Medulla oblongata (tissue), 1 donor: ENCODE data around the gene PRDM11.
"Not testable (repeated sequence)": the region's sequence is repeated elsewhere in the genome, so short reads cannot be mapped to it uniquely, and the experiment has no call there.

Experiments
- DNase-seq: peaks from one replicate; pipeline ENCODE4 v3.0.0-alpha.2; 2015; ENCODE audit errors: extremely low spot score

PRDM11 gene

DNA sequence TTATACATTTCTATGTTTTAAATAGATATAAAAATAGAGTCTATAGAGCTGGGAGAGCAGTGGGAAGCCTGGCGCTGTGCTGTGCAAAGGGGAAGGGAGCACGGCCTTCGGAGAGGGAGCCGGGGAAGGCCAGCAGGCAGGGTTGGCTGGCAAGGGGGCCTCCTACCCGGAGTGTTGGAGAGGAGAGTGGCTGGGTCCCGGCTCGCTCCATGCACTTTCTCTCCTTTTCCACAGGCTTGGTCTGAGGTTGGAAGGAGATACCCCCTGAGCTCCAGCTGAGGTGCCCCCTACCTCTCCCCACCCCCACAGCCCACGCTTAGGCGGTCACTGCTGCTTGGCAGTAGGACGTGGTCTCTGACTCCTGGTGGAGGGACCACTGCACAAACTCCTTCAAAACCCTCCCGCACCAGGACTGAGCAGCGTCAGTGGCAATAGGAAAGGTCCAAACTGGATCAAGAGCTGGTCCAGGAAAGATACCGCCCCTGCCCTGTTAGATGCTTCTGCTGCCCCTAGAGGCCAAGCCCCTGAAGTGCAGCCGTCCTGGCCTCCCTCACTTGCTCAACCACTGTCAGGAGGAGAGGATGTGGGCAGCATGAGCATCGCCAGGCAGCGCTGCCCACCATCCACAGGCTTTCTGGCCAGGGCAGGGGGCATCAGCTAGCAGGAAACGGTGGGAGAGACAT is 86.8 kb downstream of the PRDM11 start:
- DNase-seq, result peak; percentile 38

DNA sequence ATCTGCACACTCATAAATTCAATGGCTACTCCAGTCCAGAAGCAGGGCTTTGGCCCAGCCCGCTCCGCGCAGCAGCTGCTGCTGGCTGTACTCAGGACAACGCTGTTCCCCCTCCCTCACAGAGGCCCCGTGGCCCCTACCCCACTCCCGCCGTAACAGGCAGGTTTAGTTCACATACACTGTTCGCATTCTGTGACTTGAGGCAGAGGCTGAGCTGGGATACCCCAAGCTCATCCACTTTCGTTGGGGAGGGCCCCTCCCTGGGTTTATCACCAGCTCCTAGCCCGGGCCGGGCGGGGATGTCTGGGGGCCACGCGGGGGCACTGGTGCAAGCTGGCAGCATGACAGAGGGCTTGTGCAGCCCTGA is 87.3 kb downstream of the PRDM11 start:
- DNase-seq, result no peak

DNA sequence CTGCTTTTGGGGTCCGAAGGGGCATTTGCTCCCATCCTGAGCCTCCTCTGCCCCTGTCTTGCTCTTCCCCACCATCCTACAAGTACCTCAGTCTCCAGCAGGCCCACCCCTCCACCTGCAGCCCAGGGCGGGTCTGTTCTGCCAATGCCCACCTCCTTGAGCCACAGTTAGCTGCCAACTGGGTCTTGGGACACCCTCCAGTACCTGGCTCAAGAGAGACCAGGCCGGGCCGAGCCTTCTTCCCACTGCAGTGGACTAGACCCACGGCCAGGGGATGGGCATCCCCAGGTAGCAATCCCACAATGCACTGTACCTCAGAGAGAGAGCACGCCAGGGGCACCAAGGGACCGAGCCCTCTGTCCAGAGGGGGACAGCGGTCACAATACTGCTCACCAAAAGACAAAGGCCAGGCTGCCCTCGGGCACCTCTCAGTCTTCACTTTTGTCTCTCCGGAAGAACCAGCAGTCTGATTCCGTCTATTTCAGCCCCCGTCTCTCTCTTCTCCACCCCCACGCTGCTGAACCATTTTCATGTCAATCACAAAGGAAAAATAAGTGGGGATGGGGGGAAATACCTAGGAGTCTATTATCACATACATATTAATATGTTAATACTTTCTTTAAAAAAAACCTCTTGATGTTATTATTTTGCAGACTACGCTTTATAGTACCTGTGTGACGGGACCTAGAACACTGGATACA is 88.0 kb downstream of the PRDM11 start:
- DNase-seq, result no peak

DNA sequence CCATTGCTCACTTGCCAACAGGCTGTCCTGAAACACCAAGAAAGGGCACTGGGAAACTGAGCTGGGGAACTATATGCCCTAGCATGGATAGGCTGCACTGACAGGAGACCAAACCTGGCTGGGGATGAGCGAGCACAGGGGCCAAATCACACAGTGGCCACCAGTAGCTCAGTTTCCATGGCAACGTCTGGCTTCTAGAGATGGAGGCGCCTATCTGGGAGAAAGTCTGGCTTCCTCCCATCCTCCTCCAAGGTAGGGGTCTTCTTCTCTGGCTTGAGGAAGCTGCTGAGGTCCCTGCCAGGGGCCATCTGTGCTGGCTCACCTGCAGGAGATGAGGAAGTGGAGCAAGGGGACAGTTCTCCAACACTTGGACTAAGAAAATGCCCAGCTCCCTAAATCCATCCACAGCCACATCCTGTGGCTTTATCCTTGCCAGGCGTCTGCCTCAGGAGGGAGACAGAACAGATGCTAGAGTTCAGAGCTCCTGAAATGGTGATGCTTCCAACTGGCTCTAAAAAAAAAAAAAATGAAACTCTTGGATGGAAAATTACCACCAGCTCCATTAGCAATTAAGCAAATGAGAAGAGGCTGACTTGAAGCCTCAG is 91.4 kb downstream of the PRDM11 start:
- DNase-seq, result no peak

DNA sequence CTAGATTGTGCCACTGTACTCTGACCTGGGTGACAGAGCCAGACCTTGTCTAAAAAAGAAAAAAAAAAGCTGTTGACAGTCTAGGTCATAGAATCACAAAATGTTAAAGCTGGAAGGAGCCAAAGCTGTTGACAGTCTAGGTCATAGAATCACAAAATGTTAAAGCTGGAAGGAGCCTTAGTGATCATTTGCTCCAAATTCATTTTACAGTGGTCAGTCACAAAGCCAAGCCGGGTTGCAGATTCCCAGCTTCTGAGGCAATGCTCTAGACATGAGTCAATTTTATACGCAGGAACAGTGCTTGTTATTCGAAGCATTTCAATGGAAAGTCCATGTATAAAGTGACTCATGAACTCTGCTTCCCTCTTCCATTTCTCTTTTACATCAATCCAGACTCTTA is 92.3 kb downstream of the PRDM11 start:
- no peak for DNase-seq

DNA sequence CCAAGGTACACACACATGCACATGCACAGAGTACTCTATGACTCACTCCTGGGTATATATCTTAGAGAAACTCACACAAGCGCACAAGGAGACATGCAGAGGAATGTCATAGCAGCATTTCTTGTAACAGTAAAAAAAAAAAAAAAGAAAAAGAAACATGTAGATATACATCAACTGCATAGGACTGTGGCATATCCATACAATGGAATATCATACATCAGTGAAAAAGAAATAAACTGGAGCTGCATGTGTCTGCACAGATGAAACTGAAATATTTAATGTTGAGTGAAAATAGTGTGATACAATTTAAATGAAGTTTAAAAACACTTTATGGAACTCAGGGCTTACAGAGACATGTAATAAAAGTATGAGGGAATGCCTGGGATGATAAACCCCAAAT is 93.3 kb downstream of the PRDM11 start:
- DNase-seq, result no peak

DNA sequence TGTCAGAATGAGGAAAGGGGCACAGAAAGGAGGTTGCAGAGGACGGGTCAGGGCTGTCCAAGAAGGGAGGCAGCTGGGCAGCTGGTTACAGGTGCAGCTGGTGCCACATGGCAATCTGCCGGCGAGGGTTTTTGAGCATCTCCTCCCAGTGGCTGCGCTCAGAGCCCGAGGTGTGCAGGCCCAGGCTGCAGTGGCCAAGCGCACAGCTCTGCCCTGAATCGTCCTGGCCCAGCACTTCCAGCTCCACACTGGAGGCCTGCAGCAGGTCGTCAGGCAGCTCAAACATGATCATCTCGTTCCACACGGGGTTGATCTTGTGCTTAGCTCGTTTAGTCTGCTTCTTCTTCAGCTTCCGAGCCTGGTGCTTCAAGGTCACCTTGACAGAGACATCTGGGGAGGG is 97.5 kb downstream of the PRDM11 start:
- no peak for DNase-seq

DNA sequence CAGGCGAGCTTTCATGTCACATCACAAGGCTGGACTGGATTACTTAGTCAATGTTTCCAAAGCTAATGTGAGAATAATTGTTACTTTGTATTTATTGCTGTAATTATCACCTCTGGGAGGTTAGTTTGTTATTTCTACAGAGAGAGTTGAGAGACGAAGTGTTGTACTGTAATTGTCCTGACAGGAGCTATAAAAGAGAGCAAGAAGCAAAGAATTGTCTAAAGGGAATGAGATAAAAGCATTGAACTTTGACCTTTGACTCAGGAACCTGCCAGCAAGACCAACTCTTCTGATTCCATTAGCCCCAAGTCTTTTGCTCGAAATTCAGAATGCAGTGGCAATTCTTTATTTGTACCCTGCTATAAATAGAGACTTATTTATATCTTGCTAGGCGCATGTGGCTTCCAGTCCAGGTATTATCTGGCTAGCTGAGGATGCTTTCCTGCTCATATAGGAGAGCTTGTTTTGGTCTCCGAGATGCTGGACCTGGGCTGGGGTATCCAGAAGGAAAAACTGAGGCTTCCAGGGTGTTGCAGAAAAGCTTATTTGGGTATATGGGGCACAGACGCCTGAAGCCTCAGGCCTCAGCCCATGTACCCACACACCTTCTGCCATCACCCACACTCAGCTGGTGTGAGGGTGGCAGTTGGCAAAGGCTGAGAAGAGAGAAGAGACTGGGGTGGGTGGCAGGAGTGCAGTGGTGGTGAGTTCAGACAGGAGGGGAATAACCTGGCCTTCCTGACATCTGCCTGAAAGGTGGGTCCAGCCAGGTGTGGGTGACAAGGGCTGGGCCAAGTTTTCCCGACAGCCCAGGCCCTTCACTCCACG is 99.0 kb downstream of the PRDM11 start:
- DNase-seq, result no peak

DNA sequence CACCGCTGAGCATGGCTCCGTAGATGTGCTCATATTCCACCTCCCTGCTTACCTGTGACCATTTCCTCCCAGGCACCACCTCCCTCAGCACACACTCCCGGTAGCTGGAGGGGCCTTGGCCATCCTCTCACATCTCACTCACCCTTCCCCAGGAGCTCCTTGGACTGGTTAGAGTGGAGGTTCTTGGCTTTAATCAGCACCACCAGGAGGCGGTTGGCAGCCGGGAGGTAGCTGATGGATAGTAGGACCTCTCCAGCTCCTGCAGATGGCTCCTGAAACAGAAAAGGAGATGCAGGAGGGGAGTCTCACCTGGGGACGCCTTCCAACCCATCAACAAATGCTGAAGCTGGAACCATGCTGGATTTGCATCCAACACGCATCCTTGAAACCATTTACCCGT is 99.8 kb downstream of the PRDM11 start:
- DNase-seq, result no peak

DNA sequence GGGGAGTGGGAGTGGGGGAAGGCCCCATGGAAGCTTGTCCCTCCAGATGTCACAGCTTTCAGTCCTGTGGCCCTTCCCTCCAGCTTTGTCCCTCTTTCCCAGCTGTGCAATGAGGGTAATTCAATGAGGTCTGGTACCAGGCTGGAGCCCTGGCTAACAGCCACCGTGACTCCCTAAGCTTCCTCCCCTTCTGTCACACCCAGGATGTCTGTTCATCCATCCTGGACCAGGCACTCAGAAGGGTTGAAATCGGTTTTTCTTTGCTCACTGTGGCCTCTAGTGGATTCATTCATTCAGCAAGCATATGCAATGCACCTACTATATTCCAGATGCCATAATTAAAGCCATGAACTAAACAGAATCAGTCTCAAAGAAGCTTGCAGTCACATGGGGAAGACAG is 101.0 kb downstream of the PRDM11 start:
- no peak for DNase-seq

DNA sequence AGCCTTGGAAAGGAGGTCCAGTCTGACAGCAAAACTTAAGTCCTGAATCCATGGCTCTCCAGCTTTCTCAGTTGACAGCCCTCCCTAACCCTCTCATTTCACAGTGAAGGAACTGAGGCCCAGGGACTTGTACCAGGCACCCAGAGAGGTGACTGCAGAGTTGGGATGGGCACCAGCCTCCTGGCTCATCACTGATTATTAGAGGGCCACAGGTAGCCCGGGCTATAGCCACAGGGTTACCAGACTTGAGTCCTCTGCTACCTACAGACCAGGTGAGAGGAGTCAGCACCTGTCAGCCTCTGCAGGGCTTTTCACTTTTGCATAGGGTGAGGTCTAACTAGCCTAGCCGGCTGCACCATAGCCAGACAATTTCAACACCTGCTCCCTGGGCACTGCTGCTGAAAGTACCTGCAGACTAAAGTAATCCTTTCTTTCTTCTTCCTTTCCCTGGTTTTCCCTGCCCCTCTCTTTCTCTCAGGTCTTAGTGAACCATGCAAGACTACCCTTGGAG is 102.1 kb downstream of the PRDM11 start:
- no peak for DNase-seq

DNA sequence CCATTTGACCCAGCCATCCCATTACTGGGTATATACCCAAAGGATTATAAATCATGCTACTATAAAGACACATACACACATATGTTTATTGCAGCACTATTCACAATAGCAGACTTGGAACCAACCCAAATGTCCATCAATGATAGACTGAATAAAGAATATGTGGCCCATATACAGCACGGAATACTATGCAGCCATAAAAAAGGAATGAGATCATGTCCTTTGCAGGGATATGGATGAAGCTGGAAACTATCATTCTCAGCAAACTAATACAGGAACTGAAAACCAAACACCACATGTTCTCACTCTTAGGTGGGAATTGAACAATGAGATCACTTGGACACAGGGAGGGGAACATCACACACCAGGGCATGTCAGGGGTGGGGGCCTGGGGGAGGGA is 102.9 kb downstream of the PRDM11 start:
- not testable (repeated sequence) for DNase-seq

DNA sequence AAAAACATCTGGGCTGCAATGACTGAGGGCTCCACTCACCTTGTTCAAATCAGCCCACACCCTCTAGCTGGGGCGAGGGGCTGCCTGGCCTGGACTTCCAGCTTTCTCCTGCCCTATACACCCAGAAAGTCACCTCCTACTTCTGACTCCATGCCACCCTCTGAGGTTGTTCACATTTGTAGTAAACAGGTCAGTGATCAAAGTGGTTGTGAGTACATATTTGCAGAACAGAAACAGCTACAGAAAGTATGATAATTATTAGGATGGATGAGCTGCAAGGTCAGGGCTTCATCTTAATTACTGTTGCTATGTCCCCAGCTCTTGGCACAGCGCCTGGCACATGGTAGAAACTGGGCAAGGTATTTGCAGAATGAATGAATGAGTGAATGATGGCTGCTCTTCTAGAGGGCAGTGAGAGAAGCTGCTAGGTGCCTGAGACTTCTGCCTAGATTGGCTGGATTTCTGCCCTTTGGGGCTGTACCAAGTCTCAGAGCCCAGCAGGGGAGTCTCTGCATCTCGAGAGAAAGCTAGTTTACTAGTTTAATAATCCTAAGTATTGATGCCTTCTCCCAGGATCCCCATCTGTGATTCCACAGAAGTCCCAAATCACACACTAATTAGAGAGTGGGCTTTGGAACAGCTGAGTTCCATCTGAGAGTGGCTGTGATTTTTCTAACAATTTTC is 103.7 kb downstream of the PRDM11 start:
- DNase-seq, result no peak

DNA sequence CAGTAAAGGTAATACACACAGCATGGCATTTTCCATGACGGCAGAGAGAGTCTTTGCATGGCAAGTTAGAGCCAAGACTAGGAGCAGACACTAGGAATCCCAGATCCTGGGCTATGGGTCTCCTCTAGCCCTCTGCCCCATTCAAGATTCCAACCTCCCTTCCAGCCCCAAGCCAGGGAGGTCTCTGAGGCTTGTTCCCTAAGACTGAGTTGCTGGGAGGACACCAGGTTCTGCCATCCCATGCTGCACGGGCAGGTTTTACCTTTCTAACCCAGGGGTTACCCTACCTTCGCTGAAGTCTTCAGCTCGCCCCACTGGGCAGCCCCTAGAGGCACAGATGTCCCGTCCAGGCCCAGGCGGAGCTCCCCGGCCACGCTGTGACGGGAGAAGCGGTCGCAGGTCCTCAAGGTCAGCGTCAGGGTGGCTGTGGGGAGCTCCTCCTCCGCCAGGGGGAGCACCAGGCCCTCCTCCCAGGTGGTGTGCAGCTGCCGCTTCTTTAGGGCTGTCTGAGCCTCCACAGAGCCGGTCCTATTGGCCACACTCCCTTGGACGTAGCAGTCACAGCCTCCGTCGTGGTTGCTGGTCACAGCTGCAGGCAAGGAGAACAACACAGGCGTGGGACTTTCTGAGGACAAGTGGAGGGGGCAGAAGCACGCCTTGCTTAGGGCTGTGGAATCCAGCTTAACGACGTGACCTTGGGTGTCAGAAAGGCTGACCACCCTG is 105.9 kb downstream of the PRDM11 start:
- DNase-seq, result no peak

DNA sequence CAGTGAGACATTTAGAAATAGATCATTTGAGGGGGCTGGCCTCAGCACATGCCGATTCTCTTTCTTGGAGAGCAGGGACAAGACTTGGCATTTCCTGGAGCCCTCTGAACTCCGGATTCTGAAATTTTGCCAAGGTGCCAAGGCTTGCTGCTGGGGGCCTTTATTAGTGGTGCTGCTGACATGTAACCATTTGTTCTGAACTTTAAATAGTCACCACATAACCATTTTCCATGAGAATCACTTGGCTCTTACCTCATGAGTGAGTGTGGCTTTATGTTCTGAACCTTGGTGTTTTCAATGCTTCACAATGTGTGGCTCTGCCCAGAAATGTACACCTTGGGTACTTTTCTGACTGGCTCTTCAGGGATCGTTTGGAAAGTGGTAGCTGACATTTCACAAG is 106.4 kb downstream of the PRDM11 start:
- DNase-seq, result no peak

DNA sequence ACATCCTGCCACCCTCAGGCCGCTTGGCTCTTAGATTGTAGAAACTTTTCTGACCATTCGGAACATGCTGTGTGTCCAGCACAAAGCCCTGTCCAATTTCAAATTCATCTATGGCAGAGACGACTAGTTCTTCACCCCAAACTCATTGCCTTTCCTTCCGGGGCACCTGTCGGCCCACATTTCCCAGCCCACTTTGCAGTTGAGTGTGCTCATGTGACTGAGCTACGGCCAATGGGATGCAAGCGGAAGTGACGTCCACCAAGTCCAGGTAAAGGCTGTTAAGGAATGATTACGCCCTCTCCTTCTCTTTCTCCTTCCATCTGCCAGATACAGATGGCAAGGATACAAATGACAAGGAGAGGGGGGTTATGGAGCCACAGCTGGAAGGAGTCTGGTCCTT is 107.2 kb downstream of the PRDM11 start:
- no peak for DNase-seq

DNA sequence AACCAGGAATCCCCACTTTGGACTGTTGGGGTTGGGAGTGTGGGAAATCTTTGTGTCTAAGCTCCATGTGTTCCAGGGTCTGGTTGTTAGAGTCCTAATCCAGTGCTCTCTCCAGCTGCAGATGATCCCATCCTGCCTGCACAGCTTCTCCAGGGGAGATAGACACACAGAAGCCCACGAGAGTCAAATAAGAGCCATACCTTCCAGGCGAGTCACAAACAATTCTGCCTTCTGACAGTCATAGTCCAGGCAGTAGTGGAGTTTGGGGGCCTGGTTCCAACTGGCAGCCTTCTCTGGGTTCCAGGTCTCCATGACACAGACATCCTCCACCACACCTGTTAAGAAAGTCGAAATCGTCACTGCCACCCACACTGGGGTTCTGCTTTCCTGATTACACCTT is 107.6 kb downstream of the PRDM11 start:
- no peak for DNase-seq

DNA sequence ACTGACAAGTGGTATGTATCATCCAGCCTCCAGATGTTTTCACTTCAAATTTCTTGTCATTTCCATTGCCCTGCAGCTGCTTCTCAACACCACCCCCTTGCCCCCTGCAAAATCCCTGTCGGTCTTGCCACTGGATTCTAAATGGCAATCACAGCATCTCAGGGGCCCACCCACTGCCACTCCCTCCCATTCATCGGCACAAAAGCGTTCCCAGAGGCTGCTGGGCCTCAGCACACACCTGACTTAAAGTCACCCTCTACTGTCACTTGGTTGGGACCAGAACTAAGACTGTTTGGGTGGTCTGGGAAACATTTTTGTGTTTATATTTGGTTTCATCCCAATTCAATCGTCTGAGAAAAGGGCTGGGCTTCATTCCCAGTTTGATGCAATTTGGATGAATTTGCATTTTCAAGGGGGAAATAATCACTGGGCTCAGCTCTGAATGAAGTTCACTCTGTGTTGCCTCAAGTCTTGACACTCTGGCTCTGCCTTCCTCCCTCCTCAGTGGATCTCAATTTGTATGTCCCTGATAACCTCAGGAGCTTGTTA is 112.6 kb downstream of the PRDM11 start:
- DNase-seq, result no peak

DNA sequence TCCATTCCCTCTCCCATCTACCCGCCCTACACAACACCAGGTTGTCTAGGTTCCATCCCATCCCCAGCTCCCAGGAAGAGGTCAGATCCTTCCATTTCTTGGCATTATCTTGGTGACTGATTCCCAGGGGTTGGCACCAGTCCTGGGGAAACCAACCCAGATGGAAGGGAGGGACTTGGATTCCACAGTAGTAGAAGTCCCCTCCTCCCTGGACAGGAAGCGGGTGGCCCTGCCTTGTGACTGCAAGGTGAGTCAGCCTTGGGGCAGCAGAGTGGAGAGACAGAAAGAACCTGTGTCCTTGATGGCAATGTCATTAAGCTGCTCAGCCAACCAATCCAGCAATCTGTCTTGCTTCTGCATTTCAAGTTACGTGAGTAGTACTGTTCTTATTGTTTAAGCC is 113.2 kb downstream of the PRDM11 start:
- DNase-seq, result no peak

DNA sequence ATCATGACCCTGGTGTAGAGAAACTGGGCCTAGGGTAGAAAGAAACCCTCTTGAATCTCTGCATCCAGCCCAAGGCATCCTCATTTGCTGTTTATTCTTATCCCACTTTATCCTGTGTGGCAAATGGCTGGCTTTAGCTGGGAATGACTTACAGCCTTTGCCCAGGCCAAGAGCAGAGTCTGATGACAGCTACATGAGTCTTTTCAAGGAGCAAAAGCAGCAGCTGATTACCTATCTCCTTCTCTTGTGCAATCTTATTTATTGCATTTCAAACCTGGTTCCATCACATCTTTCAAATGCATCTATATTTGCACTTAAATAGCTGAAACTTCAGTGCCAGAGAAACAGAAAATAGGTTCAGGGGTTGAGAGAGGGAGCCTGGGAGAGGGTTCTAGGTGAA is 113.6 kb downstream of the PRDM11 start:
- DNase-seq, result no peak

DNA sequence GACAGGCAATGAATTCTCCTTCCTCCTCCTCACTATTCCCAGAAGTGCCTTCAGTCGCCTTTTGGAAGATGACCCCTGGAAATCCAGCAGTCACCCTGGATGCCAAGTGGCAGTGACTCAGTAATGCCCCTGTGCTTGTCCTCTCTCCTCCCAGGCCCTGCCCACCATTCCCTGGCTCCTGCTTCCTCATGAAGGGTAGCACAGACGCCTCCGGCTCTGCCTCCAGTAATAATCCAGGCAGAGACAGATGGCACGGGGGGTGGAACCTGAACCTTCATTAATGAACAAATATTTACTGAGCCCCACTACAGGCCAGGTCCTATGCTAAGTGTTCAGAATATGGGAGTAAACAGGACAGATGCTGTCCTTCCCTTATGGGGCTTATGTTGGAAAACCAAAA is 116.5 kb downstream of the PRDM11 start:
- DNase-seq, result no peak
